Lower lobe of right lung (tissue), 2 donors: ENCODE data around the gene CCR7. TPM values are rescaled to one million over a fixed set of nuclear protein-coding genes. Genes with fewer than 3 reads are reported as not detected.

Experiments
- ATAC-seq, 2 donors: fragments of 200-7000 bp; cut with Tn5 transposase; one replicate each; pipeline ENCODE4 v1.9.1; 2020 to 2022; ENCODE audit warnings: mild to moderate bottlenecking in 2 of 2, moderate library complexity in 2 of 2
- DNase-seq: peaks from one replicate; pipeline ENCODE4 v3.0.0-alpha.2; 2020
- H3K27ac ChIP-seq: fragments of 200-600 bp; one replicate; pipeline ENCODE4 v1.8.0; 2022
- H3K27me3 ChIP-seq: fragments of 200-600 bp; one replicate; pipeline ENCODE4 v1.8.0; 2022; ENCODE audit warnings: low read depth
- H3K36me3 ChIP-seq: fragments of 200-600 bp; one replicate; pipeline ENCODE4 v1.8.0; 2022; ENCODE audit warnings: mild to moderate bottlenecking
- H3K4me1 ChIP-seq: fragments of 200-600 bp; one replicate; pipeline ENCODE4 v1.8.0; 2022
- H3K4me3 ChIP-seq: fragments of 200-600 bp; one replicate; pipeline ENCODE4 v1.8.0; 2022; ENCODE audit warnings: mild to moderate bottlenecking
- H3K9me3 ChIP-seq: fragments of 200-600 bp; one replicate; pipeline ENCODE4 v1.8.0; 2022
- intact Hi-C: fragments of 100-400 bp; cut with DNase I; formaldehyde crosslinking; loops from one replicate; pipeline ENCODE4 v1.11.0; 2022
- total RNA-seq: library from RNA; stranded (reverse); fragmentation: NEBNext Ultra II Directional; extraction: Animal tissue kit (Norgen Biotek cat#: 25700); gene quantifications from one replicate; pipeline ENCODE4 v1.2.1, GENCODE V29; 2021
- TF ChIP-seq, protein P1 (sequence below): fragments of 200-600 bp; IDR thresholded peaks from one replicate; pipeline ENCODE4 v1.8.0; 2022; ENCODE audit warnings: antibody characterized with exemption, mild to moderate bottlenecking
- donor health status: DM: no; HTN: yes; CAD: no; lungs with severe emphysema.

CCR7 gene
- total RNA-seq, 1 donor from 2014 or later, result 2.2 TPM

- peak overlapping the region; percentile 83 for H3K27ac ChIP-seq
- H3K4me3 ChIP-seq, result no peak overlapping the region
- peak; percentile 51 for DNase-seq
- no peaks in the 10 kb centered on the region for H3K9me3 ChIP-seq
- H3K27me3 ChIP-seq, result no peaks in the 10 kb centered on the region
- H3K36me3 ChIP-seq, result no peaks in the 10 kb centered on the region
- intact Hi-C loops, result no loop called here
- peaks cover 97% of the 10 kb centered on the region for H3K4me1 ChIP-seq
- TF ChIP-seq, protein P1, sequence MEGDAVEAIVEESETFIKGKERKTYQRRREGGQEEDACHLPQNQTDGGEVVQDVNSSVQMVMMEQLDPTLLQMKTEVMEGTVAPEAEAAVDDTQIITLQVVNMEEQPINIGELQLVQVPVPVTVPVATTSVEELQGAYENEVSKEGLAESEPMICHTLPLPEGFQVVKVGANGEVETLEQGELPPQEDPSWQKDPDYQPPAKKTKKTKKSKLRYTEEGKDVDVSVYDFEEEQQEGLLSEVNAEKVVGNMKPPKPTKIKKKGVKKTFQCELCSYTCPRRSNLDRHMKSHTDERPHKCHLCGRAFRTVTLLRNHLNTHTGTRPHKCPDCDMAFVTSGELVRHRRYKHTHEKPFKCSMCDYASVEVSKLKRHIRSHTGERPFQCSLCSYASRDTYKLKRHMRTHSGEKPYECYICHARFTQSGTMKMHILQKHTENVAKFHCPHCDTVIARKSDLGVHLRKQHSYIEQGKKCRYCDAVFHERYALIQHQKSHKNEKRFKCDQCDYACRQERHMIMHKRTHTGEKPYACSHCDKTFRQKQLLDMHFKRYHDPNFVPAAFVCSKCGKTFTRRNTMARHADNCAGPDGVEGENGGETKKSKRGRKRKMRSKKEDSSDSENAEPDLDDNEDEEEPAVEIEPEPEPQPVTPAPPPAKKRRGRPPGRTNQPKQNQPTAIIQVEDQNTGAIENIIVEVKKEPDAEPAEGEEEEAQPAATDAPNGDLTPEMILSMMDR, result no peak
- ATAC-seq, result peak in 1 of 2 donors; percentile 23
Measured at GRCh38 chr17:40552806-40553693, 12.2 kb downstream of the CCR7 start.

GRCh38 chr17:40551879-40552768, 13.1 kb downstream of the CCR7 start:
- H3K27me3 ChIP-seq, result no peaks in the 10 kb centered on the region
- intact Hi-C loops, result no loop called here
- ATAC-seq, result no peak
- H3K36me3 ChIP-seq, result no peaks in the 10 kb centered on the region
- H3K9me3 ChIP-seq, result no peaks in the 10 kb centered on the region
- peaks cover 97% of the 10 kb centered on the region for H3K4me1 ChIP-seq
- H3K4me3 ChIP-seq, result no peak overlapping the region
- TF ChIP-seq, protein P1, result no peak
- H3K27ac ChIP-seq, result peak overlapping the region; percentile 83
- DNase-seq, result peak; percentile 49

- Histone ChIP-seq H3K36me3 (no peaks in the 10 kb centered on the region), H3K4me1 (peaks cover 92% of the 10 kb centered on the region), H3K27me3 (no peaks in the 10 kb centered on the region), H3K4me3 (no peak overlapping the region), H3K9me3 (no peaks in the 10 kb centered on the region), H3K27ac (peak overlapping the region; percentile 83)
- intact Hi-C loops, result no loop called here
- peak; percentile 73 for ATAC-seq
- TF ChIP-seq, protein P1, result no peak
- peak; percentile 64 for DNase-seq
Measured at GRCh38 chr17:40551091-40551878, 14.0 kb downstream of the CCR7 start.

DNA sequence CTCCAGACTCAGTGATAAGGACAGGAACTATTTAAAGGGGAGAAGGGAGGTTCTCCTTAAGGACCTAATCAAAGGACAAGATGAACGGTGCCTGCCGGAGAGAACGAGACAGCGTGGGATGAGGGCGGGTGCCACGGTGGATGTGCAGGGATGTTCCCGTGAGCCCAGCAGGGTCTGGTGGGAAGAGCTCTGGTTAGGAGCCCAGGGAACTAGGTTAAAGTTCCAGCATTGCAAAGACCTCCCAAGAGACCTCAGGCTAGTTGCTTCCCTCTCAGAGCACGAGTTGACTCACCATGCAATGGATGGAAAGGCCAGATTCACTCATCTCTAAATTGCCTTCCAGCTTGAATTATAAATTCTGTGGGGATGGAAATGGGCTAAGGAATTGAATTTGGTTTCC, 14.7 kb downstream of the CCR7 start:
- Histone ChIP-seq H3K4me1 (peaks cover 86% of the 10 kb centered on the region), H3K27ac (peak overlapping the region; percentile 83), H3K36me3 (no peaks in the 10 kb centered on the region), H3K4me3 (no peak overlapping the region), H3K9me3 (no peaks in the 10 kb centered on the region), H3K27me3 (no peaks in the 10 kb centered on the region)
- ATAC-seq, result no peak
- intact Hi-C loops, result no loop called here
- no peak for DNase-seq
- TF ChIP-seq, protein P1, result no peak
